AG04449 (cell line): Measurements from ENCODE around the gene ZNF225.
"Not testable (repeated sequence)": the region's sequence is repeated elsewhere in the genome, so short reads cannot be mapped to it uniquely, and the experiment has no call there.

Source experiments
- CTCF ChIA-PET: fragments of 350-600 bp; formaldehyde crosslinking; extraction: SDS; loops from one replicate; lab custom pipeline; 2021; ENCODE audit warnings: antibody characterized with exemption; lab: Yijun Ruan, JAX
- POLR2A ChIA-PET: fragments of 400-600, 350-600 bp; formaldehyde crosslinking; extraction: SDS; loops from one replicate; lab custom pipeline; 2020; ENCODE audit warnings: antibody characterized with exemption, inconsistent platforms; lab: Yijun Ruan, JAX
- DNase-seq: peaks from one replicate; pipeline ENCODE4 v3.0.0-alpha.2; 2010; ENCODE audit warnings: low read depth, low spot score
- H3K4me3 ChIP-seq: 2 replicates; pipeline ENCODE4 v1.5.1; 2011; ENCODE audit warnings: low read depth, mild to moderate bottlenecking, control low read depth, low read length
- TF ChIP-seq, protein P1 (sequence below): IDR thresholded peaks from one replicate; pipeline ENCODE4 v1.5.1; 2011; ENCODE audit warnings: mild to moderate bottlenecking, moderate library complexity, low read length, control low read depth, inconsistent platforms; ENCODE audit not compliant: insufficient read depth; ENCODE audit errors: missing control alignments

ZNF225 gene

DNA sequence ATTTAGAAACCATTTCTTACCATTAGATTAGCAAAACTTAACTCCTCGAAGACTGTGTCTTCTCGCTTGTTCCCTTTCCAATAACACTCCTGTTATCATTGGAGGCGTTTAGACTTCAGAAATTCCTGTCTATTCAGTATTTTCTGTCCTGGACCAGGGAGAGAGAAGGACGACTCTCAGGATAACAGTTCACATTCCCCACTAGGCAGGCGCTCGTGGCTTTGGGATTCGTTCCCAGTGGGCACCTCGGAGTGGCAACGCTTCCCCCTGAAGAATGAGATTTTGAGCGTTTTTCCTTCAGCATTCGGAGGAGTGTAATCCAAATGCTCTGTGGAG, 429 bp upstream of the ZNF225 start:
- ChIA-PET POLR2A (interaction anchor here (0.7 kb wide), 1 partner anchor 100 kb away, joined by 3 read pairs; the partner anchor contains the start of gene ZNF227), CTCF (no interaction called here)
- DNase-seq: no peak

DNA sequence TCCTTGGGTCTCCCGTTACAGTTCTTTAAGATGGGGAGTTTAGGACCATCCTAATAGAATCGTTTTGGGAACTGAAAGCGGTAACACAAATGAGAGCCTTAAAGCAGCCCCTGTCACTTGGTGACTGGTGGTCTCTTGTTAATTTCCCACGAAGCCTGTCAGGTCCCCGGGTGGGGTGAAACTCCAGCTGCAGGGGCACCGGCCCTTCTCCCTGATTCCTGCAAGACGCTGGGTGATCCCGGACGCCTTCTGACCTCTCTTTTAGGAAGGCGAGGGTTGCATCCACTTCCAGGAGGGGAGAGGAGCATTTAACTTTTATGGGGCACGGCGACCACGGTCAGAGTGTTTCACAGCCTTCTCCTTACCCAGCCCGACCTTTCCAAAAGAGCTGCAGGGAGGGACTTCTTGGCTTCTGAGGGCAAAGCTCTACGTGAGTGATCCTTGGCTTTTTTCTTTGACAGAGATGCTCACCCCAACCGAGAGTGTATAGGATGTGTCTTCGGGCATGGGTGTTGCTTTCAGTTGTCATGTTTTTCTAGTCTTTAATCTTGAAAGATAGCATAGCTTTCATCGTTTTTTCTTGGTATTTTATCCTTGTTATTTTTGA, 688 bp downstream of the ZNF225 start:
- POLR2A ChIA-PET: interaction anchor here (1.1 kb wide), 1 partner anchor 51 kb away, joined by 5 read pairs; the partner anchor contains the start of gene ZNF226
- CTCF ChIA-PET: interaction anchor here (0.7 kb wide), 1 partner anchor 397 kb away, joined by 3 read pairs; no protein-coding TSS in a partner anchor
- TF ChIP-seq, protein P1, sequence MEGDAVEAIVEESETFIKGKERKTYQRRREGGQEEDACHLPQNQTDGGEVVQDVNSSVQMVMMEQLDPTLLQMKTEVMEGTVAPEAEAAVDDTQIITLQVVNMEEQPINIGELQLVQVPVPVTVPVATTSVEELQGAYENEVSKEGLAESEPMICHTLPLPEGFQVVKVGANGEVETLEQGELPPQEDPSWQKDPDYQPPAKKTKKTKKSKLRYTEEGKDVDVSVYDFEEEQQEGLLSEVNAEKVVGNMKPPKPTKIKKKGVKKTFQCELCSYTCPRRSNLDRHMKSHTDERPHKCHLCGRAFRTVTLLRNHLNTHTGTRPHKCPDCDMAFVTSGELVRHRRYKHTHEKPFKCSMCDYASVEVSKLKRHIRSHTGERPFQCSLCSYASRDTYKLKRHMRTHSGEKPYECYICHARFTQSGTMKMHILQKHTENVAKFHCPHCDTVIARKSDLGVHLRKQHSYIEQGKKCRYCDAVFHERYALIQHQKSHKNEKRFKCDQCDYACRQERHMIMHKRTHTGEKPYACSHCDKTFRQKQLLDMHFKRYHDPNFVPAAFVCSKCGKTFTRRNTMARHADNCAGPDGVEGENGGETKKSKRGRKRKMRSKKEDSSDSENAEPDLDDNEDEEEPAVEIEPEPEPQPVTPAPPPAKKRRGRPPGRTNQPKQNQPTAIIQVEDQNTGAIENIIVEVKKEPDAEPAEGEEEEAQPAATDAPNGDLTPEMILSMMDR: no peak
- no peak for DNase-seq
- peak overlapping the region; percentile 82 for H3K4me3 ChIP-seq

More for the DNA sequence above, 429 bp upstream of the ZNF225 start:
- TF ChIP-seq, protein P1: no peak
- H3K4me3 ChIP-seq: peak overlapping the region; percentile 87

DNA sequence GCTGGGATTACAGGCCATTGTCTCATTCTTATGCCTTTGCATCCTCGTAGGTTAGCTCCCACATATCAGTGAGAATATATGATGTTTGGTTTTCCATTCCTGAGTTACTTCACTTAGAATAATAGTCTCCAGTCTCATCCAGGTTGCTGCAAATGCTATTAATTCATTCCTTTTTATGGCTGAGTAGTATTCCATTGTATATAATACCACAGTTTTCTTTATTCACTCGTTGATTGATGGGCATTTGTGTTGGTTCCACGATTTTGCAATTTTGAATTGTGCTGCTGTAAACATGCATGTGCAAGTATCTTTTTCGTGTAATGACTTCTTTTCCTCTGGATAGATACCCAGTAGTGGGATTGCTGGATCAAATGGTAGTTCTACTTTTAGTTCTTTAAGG, 8.0 kb downstream of the ZNF225 start:
- DNase-seq, POLR2A ChIA-PET, H3K4me3 ChIP-seq, CTCF ChIA-PET: not testable (repeated sequence)

DNA sequence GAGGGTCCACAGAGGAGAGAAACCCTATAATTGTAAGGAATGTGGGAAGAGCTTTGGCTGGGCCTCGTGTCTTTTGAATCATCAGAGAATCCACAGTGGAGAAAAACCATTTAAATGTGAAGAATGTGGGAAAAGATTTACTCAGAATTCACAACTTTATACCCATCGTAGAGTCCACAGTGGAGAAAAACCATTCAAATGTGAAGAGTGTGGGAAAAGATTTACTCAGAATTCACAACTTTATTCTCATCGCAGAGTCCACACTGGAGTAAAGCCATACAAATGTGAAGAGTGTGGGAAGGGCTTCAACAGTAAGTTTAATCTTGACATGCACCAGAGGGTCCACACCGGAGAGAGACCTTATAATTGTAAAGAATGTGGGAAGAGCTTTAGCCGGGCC, 18.8 kb downstream of the ZNF225 start:
- TF ChIP-seq, protein P1: no peak
- H3K4me3 ChIP-seq: no peak overlapping the region
- ChIA-PET CTCF (interaction anchor here (0.7 kb wide), 1 partner anchor 9 kb away, joined by 3 read pairs; no protein-coding TSS in a partner anchor), POLR2A (no interaction called here)
- no peak for DNase-seq

DNA sequence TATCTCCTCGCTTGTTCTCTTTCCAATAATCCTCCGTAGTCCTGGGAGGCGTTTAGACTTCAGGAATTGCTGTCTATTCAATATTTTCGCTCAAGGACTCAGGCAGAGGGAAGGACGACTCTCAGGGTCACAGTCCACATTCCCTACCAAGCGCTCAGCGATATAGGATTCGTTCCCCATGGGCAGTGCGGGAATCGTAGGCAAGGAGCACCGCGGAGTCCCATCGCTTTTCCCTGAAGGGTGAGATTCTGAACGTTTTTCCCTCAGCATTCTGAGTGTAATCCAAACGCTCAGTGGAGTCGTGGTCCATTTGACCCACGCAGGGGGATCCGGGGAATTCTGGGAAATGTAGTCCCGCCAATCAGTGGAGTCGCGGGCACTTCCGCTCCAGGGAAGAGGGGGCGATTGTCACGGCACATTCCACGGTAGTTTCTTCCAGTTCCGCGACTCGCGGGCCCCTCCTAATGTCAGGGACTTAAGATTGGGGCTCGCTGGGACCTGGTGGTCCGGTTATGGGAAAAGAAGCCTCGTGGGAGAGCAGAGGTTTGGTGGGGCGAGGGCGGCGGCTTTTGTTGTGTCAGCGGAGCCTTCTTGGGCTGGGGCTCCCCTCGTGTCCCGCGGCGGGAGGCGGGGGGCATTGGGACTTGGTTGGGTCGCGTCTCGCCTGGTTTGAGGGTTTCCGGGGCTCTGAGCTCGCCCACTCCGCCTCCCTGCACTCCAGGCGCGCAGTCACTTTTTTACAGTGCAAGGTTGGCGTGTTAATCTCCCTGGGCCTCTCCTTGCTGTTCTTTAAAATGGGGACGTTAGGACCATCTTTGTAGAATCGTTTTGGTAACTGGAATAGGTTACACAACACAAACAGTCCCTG, 28.2 kb downstream of the ZNF225 start, which contains the start of gene ZNF234:
Gene ZNF234 (plus strand): TSS at position 364 of the 868 bp plus-strand sequence. CDS start 3,079 bp downstream, outside the sequence.
- peak within 1 kb of the TSS; percentile 89 for H3K4me3 ChIP-seq
- TF ChIP-seq, protein P1: no peak
- DNase-seq: no peak
- ChIA-PET CTCF (no interaction called here), POLR2A (interaction anchor here (1.1 kb wide), 1 partner anchor 24 kb away, joined by 5 read pairs; the partner anchor contains the start of gene ZNF226)

DNA sequence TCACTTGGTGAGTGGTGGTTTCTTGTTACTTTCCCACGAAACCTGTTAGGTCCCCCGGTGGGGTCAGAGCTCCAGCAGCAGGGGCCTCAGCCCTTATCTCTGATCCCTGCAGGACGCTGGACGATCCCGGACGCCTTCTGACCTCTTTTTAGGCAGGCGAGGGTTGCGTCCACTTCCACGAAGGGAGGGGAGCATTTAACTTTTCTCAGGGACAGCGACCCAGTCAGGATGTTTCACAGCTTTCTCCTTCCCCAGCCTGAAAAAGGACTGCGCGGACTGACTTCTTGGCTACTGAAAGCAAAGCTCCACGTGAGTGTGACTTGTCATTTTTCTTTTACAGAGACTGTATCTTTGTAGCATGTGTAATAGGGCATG, 28.8 kb downstream of the ZNF225 start:
- POLR2A ChIA-PET: interaction anchor here (1.1 kb wide), 1 partner anchor 23 kb away, joined by 5 read pairs; the partner anchor contains the start of gene ZNF226
- no peak for DNase-seq
- CTCF ChIA-PET: no interaction called here

More for the DNA sequence above, 28.8 kb downstream of the ZNF225 start:
- H3K4me3 ChIP-seq: peak overlapping the region; percentile 89
- TF ChIP-seq, protein P1: no peak
